Activated T-helper 2 cell treated with anti-CD3 and anti-CD28 coated beads, Interferon-gamma antibody, Interleukin-2, Interleukin-4, amounts not matched to agents 10 μg/mL and 5 μg/mL and 100 μg/mL, durations not matched to agents 14 hours and 24 hours and 36 hours (primary cell): ENCODE measurements around the gene PDE10A. TPM values are rescaled to one million over a fixed set of nuclear protein-coding genes. Genes with fewer than 3 reads are reported as not detected.
"Not testable (repeated sequence)": the region's sequence is repeated elsewhere in the genome, so short reads cannot be mapped to it uniquely, and the experiment has no call there.

ENCODE experiments used
- DNase-seq: peaks from one replicate; pipeline ENCODE4 v3.0.0; 2021; ENCODE audit warnings: low spot score
- H3K27ac Mint-ChIP-seq: one replicate; pipeline ENCODE4 v1.8.0; 2021; ENCODE audit warnings: mixed read lengths
- H3K27me3 Mint-ChIP-seq: one replicate; pipeline ENCODE4 v1.8.0; 2021; ENCODE audit warnings: low read depth, mixed read lengths
- H3K36me3 Mint-ChIP-seq: one replicate; pipeline ENCODE4 v1.8.0; 2021; ENCODE audit warnings: low read depth, mixed read lengths
- H3K4me1 Mint-ChIP-seq: one replicate; pipeline ENCODE4 v1.8.0; 2021; ENCODE audit warnings: low read depth, mixed read lengths
- H3K4me3 Mint-ChIP-seq: one replicate; pipeline ENCODE4 v1.8.0; 2021; ENCODE audit warnings: low read depth, mild to moderate bottlenecking, moderate library complexity, mixed read lengths
- H3K9me3 Mint-ChIP-seq: one replicate; pipeline ENCODE4 v1.8.0; 2021; ENCODE audit warnings: mixed read lengths
- intact Hi-C: fragments of 100-400 bp; cut with micrococcal nuclease; formaldehyde crosslinking; loops from one replicate; pipeline ENCODE4 v1.15.1; 2023
- total RNA-seq: library from RNA; stranded (reverse); gene quantifications from 2 replicates; pipeline ENCODE4 v1.2.3, GENCODE V29; 2022

Gene PDE10A
- total RNA-seq, 1 donor from 2014 or later, result not detected

DNA sequence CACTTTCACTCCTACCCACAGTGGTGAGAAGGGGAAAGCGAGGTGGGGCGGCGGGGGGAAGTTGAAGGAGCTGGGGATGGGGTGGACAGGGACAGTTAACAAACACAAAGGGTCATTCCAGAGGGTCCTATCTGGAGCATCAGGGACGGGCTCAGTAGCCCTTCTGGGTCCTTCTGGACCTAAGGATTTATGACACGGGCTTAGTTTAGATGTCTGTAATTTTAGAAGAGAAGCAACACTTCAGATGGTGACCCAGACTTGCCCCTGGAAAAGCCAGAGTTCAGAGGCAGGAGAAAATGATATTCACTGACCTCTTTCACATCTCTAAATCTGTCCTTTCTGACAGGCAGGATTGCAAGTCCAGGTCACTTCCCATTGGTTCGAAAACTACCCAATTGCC lies 36.3 kb downstream of the PDE10A start:
- no peaks in the 10 kb centered on the region for H3K9me3 Mint-ChIP-seq
- H3K36me3 Mint-ChIP-seq, result no peaks in the 10 kb centered on the region
- H3K27me3 Mint-ChIP-seq, result no peaks in the 10 kb centered on the region
- H3K4me1 Mint-ChIP-seq, result no peaks in the 10 kb centered on the region
- intact Hi-C loops, result no loop called here
- H3K27ac Mint-ChIP-seq, result no peak overlapping the region
- H3K4me3 Mint-ChIP-seq, result no peak overlapping the region
- DNase-seq, result no peak

DNA sequence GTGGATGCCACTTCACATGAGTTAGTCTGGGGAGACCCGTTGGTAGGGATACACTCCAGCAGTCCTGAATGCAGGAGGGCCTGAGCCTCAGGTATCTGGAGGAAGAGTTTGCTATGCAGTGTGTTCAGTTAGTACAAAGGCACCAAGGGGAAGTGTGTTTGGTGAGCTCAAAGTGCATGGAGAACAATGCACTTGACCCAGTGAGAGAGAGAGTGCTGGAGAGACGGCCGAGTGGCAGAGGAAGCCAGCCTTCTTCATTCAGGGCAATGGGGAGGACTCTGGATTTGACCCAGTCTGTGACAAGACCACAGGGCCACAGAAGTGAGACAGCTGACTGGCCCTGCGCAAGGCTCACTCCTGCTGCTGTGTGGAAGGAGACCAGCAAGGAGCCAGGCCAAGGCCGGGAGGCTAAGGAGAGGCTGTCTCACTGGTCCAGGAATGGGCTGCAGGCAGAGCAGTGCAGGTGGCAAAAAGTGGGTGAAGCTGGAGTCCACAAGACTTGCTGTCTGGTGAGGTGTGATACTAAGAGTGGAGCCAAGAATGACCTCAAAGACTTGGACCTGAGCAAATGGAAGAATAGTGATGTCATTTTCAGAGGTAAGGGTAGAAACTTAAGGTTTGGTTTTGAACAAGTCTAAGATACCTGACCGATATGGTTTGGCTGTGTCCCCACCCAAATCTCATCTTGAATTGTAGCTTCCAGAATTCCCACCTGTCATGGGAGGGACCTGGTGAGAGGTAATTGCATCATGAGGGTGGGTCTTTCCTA lies 38.0 kb downstream of the PDE10A start:
- no peak for DNase-seq
- Mint-ChIP-seq H3K9me3 (no peaks in the 10 kb centered on the region), H3K27me3 (no peaks in the 10 kb centered on the region), H3K4me1 (no peaks in the 10 kb centered on the region), H3K27ac (no peak overlapping the region), H3K4me3 (no peak overlapping the region), H3K36me3 (no peaks in the 10 kb centered on the region)
- intact Hi-C loops, result no loop called here

DNA sequence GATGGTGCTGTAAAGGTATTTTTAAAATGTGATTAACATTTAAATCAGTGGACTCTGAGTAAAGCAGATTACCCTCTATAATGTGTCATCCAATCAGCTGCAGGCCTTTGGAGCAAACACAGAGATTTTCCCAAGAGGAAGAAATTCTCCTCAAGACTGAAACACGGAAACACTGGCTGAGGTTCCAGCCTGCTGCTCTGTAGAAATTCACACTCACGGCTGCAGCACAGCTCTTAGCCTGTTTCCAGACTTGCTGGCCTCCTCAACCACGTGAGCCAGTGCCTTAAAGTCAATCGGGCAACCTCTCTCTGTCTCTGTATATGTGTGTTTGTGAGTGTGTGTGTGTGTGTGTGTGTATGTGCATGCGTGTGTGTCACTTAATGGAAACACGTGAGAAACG lies 41.1 kb downstream of the PDE10A start:
- Mint-ChIP-seq H3K27ac (no peak overlapping the region), H3K4me3 (no peak overlapping the region), H3K9me3 (no peaks in the 10 kb centered on the region), H3K4me1 (no peaks in the 10 kb centered on the region), H3K36me3 (no peaks in the 10 kb centered on the region), H3K27me3 (no peaks in the 10 kb centered on the region)
- DNase-seq, result no peak
- intact Hi-C loops, result no loop called here

DNA sequence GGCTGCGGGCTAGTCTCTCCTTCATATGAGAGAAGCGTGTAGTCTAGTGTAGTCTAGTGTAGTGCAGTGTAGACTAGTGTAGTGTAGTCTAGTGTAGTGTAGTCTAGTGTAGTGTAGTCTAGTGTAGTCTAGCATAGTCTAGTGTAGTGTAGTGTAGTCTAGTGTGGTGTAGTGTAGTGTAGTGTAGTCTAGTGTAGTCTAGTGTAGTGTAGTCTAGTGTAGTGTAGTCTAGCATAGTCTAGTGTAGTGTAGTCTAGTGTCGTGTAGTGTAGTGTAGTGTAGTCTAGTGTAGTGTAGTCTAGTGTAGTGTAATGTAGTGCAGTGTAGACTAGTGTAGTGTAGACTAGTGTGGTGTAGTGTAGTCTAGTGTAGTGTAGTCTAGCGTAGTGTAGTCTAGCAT lies 44.1 kb downstream of the PDE10A start:
- intact Hi-C loops, H3K4me3 Mint-ChIP-seq, H3K27me3 Mint-ChIP-seq, H3K27ac Mint-ChIP-seq, H3K4me1 Mint-ChIP-seq, H3K9me3 Mint-ChIP-seq, H3K36me3 Mint-ChIP-seq, DNase-seq: not testable (repeated sequence)

DNA sequence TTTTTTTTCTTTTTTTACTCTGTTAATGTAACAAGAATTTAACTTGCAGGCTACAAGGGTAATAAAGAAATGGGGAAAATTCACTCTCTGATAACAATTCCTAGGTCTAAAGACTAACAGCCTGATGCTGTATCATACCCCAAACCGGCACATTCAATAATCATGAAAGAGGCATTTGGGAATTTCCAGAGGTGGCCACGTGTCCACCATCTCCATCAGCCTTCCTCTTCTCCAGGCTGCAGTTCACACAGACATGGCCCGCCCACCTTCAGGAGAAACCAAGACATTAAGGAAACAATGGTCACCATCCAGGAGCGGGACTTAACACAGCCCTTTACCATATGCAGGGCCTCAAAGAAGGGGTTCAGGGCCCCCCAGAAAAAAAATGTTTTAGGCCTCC lies 44.8 kb downstream of the PDE10A start:
- Mint-ChIP-seq H3K27me3 (no peaks in the 10 kb centered on the region), H3K4me1 (no peaks in the 10 kb centered on the region), H3K27ac (no peak overlapping the region), H3K4me3 (no peak overlapping the region), H3K9me3 (no peaks in the 10 kb centered on the region), H3K36me3 (no peaks in the 10 kb centered on the region)
- no peak for DNase-seq
- intact Hi-C loops, result no loop called here

DNA sequence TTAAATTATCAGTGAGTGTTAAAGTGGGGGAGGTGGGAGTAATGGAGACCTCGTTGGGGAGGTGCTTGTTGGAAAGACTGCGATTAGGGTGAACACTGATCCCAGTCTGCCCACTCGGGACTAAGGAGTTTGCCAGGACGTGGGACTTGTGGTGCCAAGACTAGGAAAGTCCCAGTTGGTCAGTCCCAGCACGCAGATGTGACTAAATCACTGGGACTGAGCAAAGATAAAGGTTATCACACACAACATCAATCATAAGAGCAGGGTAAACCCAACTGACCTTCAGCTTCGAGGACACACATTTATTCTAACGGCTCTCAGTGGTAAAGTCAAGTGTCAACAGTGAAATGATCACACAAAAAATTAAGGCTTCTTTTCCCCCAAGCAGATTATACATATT lies 45.5 kb downstream of the PDE10A start:
- Mint-ChIP-seq H3K9me3 (no peaks in the 10 kb centered on the region), H3K4me3 (no peak overlapping the region), H3K36me3 (no peaks in the 10 kb centered on the region), H3K27ac (no peak overlapping the region), H3K4me1 (no peaks in the 10 kb centered on the region), H3K27me3 (no peaks in the 10 kb centered on the region)
- intact Hi-C loops, result no loop called here
- no peak for DNase-seq

DNA sequence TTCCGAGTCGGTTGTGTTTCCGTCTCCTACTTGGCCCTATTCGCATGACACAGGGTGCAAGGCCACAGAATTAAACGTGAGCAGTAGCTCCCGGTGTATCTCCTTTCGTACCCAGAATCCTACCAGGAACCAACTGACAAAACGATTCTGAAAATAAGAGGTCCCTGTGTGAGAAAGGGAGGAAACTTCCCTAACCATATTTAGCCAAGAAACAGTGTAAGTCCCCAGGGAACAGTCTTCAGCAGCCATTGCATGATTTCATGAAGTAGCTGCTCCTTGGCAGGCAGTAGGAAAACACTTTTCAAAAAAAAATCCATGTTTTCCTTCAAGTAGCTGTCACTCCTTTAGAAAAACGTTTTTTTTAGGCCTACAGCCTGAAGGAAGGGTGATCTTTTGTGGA lies 46.9 kb downstream of the PDE10A start:
- intact Hi-C loops, result no loop called here
- Mint-ChIP-seq H3K27me3 (no peaks in the 10 kb centered on the region), H3K27ac (no peak overlapping the region), H3K4me1 (no peaks in the 10 kb centered on the region), H3K4me3 (no peak overlapping the region), H3K36me3 (no peaks in the 10 kb centered on the region), H3K9me3 (no peaks in the 10 kb centered on the region)
- no peak for DNase-seq

DNA sequence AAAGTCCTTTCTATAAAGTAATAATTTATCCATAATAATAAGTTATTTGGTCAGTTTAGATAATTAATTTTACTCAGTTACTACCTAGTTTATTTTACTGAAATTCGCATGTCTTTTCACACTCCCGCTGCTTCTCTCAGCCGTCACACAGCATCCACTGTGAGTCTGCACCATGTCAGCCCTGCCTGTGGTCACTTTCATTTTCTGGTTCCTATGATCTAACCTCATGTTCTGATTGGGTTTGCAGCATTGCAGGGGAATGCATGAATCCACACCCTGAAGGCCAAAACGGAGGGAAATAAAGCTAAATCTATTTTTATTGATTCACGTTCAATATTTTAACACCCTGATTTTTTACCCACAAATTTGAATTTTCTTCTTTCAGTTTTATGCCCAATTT lies 47.4 kb downstream of the PDE10A start:
- Mint-ChIP-seq H3K36me3 (no peaks in the 10 kb centered on the region), H3K4me1 (no peaks in the 10 kb centered on the region), H3K9me3 (no peaks in the 10 kb centered on the region), H3K4me3 (no peak overlapping the region), H3K27me3 (no peaks in the 10 kb centered on the region), H3K27ac (no peak overlapping the region)
- DNase-seq, result no peak
- intact Hi-C loops, result no loop called here

DNA sequence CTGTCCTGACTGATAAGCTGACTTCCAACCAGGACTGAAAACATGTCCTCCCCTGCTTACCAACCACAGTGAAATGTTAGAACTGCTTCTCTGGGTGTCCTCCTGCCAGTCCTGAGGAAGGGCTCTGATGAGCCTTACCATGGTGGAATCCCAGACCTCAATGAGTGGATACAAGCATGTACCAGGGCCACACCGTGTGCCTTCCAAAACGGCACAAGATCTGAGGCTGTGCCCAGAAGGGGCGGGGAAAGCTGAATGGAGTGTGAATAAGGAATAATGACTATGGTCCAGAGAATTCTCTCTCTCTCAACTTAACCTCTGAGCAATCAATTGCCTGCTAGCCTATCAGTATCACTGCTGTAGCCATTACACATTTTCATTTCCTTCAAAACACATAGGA lies 51.7 kb downstream of the PDE10A start:
- Mint-ChIP-seq H3K4me1 (no peaks in the 10 kb centered on the region), H3K36me3 (no peaks in the 10 kb centered on the region), H3K4me3 (no peak overlapping the region), H3K27ac (no peak overlapping the region), H3K9me3 (no peaks in the 10 kb centered on the region), H3K27me3 (no peaks in the 10 kb centered on the region)
- intact Hi-C loops, result no loop called here
- no peak for DNase-seq

DNA sequence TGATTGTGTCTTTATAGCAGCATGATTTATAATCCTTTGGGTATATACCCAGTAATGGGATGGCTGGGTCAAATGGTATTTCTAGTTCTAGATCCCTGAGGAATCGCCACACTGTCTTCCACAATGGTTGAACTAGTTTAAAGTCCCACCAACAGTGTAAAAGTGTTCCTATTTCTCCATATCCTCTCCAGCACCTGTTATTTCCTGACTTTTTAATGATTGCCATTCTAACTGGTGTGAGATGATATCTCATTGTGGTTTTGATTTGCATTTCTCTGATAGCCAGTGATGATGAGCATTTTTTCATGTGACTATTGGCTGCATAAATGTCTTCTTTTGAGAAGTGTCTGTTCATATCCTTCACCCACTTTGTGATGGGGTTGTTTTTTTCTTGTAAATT lies 54.5 kb downstream of the PDE10A start:
- DNase-seq, H3K27ac Mint-ChIP-seq, H3K36me3 Mint-ChIP-seq, H3K9me3 Mint-ChIP-seq, H3K4me3 Mint-ChIP-seq, intact Hi-C loops, H3K4me1 Mint-ChIP-seq, H3K27me3 Mint-ChIP-seq: not testable (repeated sequence)

DNA sequence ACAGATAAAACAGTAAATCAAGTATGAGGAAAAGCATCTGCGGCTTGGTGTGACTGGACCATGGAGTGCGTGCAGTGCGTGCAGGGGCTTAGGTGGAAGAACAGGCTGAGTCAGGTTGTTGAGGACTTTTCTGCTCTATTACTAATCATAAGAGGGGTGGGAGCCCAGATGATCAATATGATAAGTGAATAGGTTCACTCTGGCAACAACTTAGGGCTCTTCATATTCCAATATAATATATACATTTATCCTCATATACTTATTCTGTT lies 56.4 kb downstream of the PDE10A start:
- DNase-seq, result no peak
- H3K4me1 Mint-ChIP-seq, result no peaks in the 10 kb centered on the region
- intact Hi-C loops, result no loop called here
- no peaks in the 10 kb centered on the region for H3K9me3 Mint-ChIP-seq
- no peaks in the 10 kb centered on the region for H3K36me3 Mint-ChIP-seq
- no peaks in the 10 kb centered on the region for H3K27me3 Mint-ChIP-seq
- H3K27ac Mint-ChIP-seq, result no peak overlapping the region
- no peak overlapping the region for H3K4me3 Mint-ChIP-seq

DNA sequence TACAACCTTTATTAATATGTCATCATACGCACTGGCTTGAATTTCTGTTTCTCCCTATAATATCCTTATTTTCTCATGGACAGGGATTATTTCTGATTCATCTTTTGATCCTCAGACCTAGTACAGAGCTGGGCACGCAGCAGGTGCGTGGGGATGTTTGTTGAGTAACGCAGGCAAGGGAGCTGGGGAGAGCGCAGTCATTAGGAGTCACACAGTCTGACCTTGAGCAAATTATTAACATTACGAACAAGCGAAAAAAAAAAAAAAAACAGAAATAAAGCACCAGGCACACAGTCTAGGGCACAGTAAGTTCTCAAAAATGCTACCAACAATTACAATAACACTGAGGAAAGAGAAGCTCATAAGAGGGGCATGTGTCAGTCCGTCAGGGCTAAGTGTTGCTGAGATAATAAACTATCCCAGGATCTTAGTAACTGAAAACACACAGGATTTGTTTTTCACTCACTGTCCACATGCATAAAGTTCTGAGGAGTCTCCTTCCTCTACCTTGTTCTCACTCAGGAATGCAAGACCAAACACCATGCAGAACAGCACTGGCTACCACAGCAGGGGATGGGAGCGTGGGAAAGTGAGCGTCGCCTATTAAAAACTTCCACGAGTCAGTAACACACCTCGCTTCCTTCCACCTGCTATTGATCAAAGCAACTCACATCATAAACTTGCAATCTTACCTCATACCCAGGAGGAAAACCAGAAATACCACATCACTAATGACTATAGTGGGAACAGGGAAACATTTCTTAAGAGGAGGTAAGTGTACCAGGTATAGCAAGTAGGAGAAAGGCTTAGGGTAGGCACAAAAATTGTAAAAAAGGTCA lies 56.9 kb downstream of the PDE10A start:
- Mint-ChIP-seq H3K4me1 (no peaks in the 10 kb centered on the region), H3K27ac (no peak overlapping the region), H3K9me3 (no peaks in the 10 kb centered on the region), H3K36me3 (no peaks in the 10 kb centered on the region), H3K27me3 (no peaks in the 10 kb centered on the region), H3K4me3 (no peak overlapping the region)
- no peak for DNase-seq
- intact Hi-C loops, result no loop called here

DNA sequence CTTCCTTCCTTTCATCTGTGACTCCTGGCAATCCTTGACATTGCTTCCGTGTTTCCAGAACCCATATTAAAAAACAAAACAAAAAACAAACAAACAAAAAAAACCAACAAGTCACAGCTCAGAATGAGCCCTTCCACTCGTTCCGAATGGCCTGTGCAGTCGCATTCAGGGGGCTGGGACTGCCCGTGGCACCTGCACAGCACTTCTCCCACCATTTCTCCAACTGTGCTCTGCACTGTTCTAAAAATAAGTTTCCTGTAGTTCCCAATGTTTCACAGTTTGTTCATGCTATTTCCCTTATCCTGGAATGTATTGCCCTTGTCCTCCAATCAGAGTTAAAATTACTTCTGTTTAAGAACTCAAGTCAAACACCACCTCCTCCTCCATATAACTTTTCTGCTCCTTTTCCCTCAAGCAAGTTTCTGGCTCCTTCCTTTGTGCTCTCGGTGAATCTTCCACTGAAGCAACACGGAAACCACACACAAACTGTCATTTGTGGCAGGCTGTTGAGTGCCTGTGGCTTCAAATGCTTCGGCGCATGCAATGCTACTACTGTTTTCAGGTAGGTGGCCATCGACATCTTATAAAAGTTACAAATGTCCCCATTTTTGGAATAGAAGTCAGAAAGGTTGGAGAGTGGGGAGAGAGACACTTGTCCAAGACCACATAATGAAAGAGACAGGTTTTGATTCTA lies 57.7 kb downstream of the PDE10A start:
- Mint-ChIP-seq H3K4me1 (no peaks in the 10 kb centered on the region), H3K9me3 (no peaks in the 10 kb centered on the region), H3K27me3 (no peaks in the 10 kb centered on the region), H3K36me3 (no peaks in the 10 kb centered on the region), H3K4me3 (no peak overlapping the region), H3K27ac (no peak overlapping the region)
- intact Hi-C loops, result no loop called here
- no peak for DNase-seq
